ENCODE data around the gene PGS1. TPM values are rescaled to one million over a fixed set of nuclear protein-coding genes. Genes with fewer than 3 reads are reported as not detected.

Gene PGS1
- total and polyA plus RNA-seq, 9 donors: 13.5 to 50.2 (median 35.0) TPM

GRCh38 chr17:78458736-78459335 is 80.4 kb downstream of the PGS1 start:
- Histone ChIP-seq H3K4me1 (ENCODE audit: insufficient read depth) (no peaks in the 10 kb centered on the region), H3K4me3 (no peak overlapping the region), H3K36me3 (no peaks in the 10 kb centered on the region), H3K27ac (no peak overlapping the region), H3K27me3 (no peaks in the 10 kb centered on the region), H3K9me3 (no peaks in the 10 kb centered on the region)
- DNase-seq: no peak
- TF ChIP-seq EP300 (IDR thresholded peaks at IDR 0.05) (no peak), POLR2A (IDR thresholded peaks at IDR 0.05) (no peak), CTCF (IDR thresholded peaks at IDR 0.05) (no peak)
- intact Hi-C loops (cut with DNase I): no loop called here
- 91 to 93% (median 92%) methylated on average over 37 of the region's 37 CpGs for WGBS, 3 donors

- TF ChIP-seq CTCF (IDR thresholded peaks at IDR 0.05) (no peak), EP300 (IDR thresholded peaks at IDR 0.05) (no peak), POLR2A (IDR thresholded peaks at IDR 0.05) (no peak)
Observed at GRCh38 chr17:78459696-78460095, 81.2 kb downstream of the PGS1 start.

GRCh38 chr17:78460176-78460675 is 81.8 kb downstream of the PGS1 start:
- DNase-seq: no peak
- no peaks in the 10 kb centered on the region for H3K9me3 ChIP-seq
- intact Hi-C loops (cut with DNase I): no loop called here
- TF ChIP-seq CTCF (IDR thresholded peaks at IDR 0.05) (no peak), EP300 (IDR thresholded peaks at IDR 0.05) (no peak), POLR2A (IDR thresholded peaks at IDR 0.05) (no peak)
- no peak overlapping the region for H3K27ac ChIP-seq
- H3K4me1 ChIP-seq (ENCODE audit: insufficient read depth): no peaks in the 10 kb centered on the region
- WGBS, 3 donors: 78 to 81% (median 78%) methylated on average over 11 of the region's 11 CpGs
- no peak overlapping the region for H3K4me3 ChIP-seq
- H3K36me3 ChIP-seq: no peaks in the 10 kb centered on the region
- H3K27me3 ChIP-seq: no peaks in the 10 kb centered on the region

More at GRCh38 chr17:78459696-78460095, 81.2 kb downstream of the PGS1 start:
- no peaks in the 10 kb centered on the region for H3K27me3 ChIP-seq
- 84 to 92% (median 88%) methylated on average over 20 to 21 of the region's 21 CpGs for WGBS, 3 donors
- intact Hi-C loops (cut with DNase I): no loop called here
- H3K4me1 ChIP-seq (ENCODE audit: insufficient read depth): no peaks in the 10 kb centered on the region
- H3K27ac ChIP-seq: no peak overlapping the region
- no peaks in the 10 kb centered on the region for H3K9me3 ChIP-seq
- H3K4me3 ChIP-seq: no peak overlapping the region
- no peak for DNase-seq
- no peaks in the 10 kb centered on the region for H3K36me3 ChIP-seq

GRCh38 chr17:78460951-78461798 is 82.7 kb downstream of the PGS1 start:
- H3K27me3 ChIP-seq: no peaks in the 10 kb centered on the region
- TF ChIP-seq POLR2A (IDR thresholded peaks at IDR 0.05) (no peak), CTCF (IDR thresholded peaks at IDR 0.05) (no peak), EP300 (IDR thresholded peaks at IDR 0.05) (no peak)
- H3K4me3 ChIP-seq: no peak overlapping the region
- DNase-seq: no peak
- intact Hi-C loops (cut with DNase I): no loop called here
- H3K9me3 ChIP-seq: no peaks in the 10 kb centered on the region
- no peaks in the 10 kb centered on the region for H3K4me1 ChIP-seq (ENCODE audit: insufficient read depth)
- H3K27ac ChIP-seq: no peak overlapping the region
- no peaks in the 10 kb centered on the region for H3K36me3 ChIP-seq
- WGBS, 3 donors: 87 to 88% (median 87%) methylated on average over 34 of the region's 34 CpGs

All from ovary (tissue), 9 donors.